GM19099 (cell line): ENCODE measurements around the gene UGDH.

Source experiments
- POLR2A ChIP-seq: IDR thresholded peaks from 3 replicates; pipeline ENCODE4 v1.6.1; 2011; ENCODE audit warnings: low read depth; ENCODE audit not compliant: insufficient read length; ENCODE audit errors: extremely low read depth

Gene UGDH

GRCh38 chr4:39450618-39451017 is 76.6 kb downstream of the UGDH start:
- no peak for TF ChIP-seq POLR2A
